Kidney (tissue), 14 donors: ENCODE data around the gene MPND. TPM values are rescaled to one million over a fixed set of nuclear protein-coding genes. Genes with fewer than 3 reads are reported as not detected.
A peak's percentile ranks its signal among the peaks of the same experiment; 100 is the strongest.

Source experiments
- DNase-seq, 5 donors: peaks; one replicate each; pipeline ENCODE4 v3.0.0-alpha.2; 2013 to 2020
- FAIRE-seq: peaks from 2 replicates; lab custom pipeline; 2012; peaks lifted over from hg19 to GRCh38; lab: Jason Lieb, UNC
- H3K27ac ChIP-seq, 2 donors: one replicate each; pipeline ENCODE4 v1.7.0; 2013; ENCODE audit warnings: low read depth in 2 of 2, low read length in 2 of 2, inconsistent platforms in 1 of 2
- H3K27me3 ChIP-seq: one replicate; pipeline ENCODE4 v1.7.1; 2013; ENCODE audit warnings: low read length, inconsistent platforms; ENCODE audit not compliant: control insufficient read depth, insufficient read depth
- H3K36me3 ChIP-seq, 3 donors: one replicate each; pipeline versions ENCODE4 v1.7.0 to v1.7.1; 2013; ENCODE audit warnings: low read length in 3 of 3, control low read depth in 1 of 3, inconsistent platforms in 1 of 3; ENCODE audit not compliant: insufficient read depth in 3 of 3, control insufficient read depth in 2 of 3
- H3K4me1 ChIP-seq, 3 donors: one replicate each; pipeline versions ENCODE4 v1.7.0 to v1.7.1; 2013; ENCODE audit warnings: low read length in 3 of 3, inconsistent platforms in 1 of 3, low read depth in 1 of 3; ENCODE audit not compliant: control insufficient read depth in 2 of 3, insufficient read depth in 2 of 3
- H3K4me3 ChIP-seq, 3 donors: one replicate each; pipeline versions ENCODE4 v1.7.0 to v1.8.1; 2013; ENCODE audit warnings: low read length in 3 of 3, control low read depth in 1 of 3, inconsistent platforms in 1 of 3
- H3K9ac ChIP-seq, 3 donors: one replicate each; pipeline versions ENCODE4 v1.7.0 to v1.7.1; 2013; ENCODE audit warnings: low read length in 3 of 3, control low read depth in 1 of 3, inconsistent platforms in 1 of 3
- H3K9me3 ChIP-seq, 3 donors: one replicate each; pipeline versions ENCODE4 v1.7.0 to v1.7.1; 2013; ENCODE audit warnings: low read length in 3 of 3, control low read depth in 1 of 3, inconsistent platforms in 1 of 3; ENCODE audit not compliant: control insufficient read depth in 2 of 3, insufficient read depth in 1 of 3
- intact Hi-C: fragments of 100-400 bp; cut with DNase I; formaldehyde crosslinking; loops from one replicate; pipeline ENCODE4 v1.11.1; 2022
- polyA plus RNA-seq: library from polyadenylated mRNA; stranded (reverse); fragments of 350-450 nt; fragmentation: Illumina TruSeq; extraction: RNeasy Lipid Tissue Mini Kit (QIAGEN cat#74804); gene quantifications from one replicate; pipeline ENCODE4 v1.2.3, GENCODE V29; 2014; ENCODE audit warnings: low read depth, low replicate concordance; ENCODE audit not compliant: insufficient read depth
- total RNA-seq: library from RNA; stranded (reverse); fragmentation: NEBNext Ultra II Directional; extraction: Animal tissue kit (Norgen Biotek cat#: 25700); gene quantifications from one replicate; pipeline ENCODE4 v1.2.1, GENCODE V29; 2021
- TF ChIP-seq, protein P1 (sequence below): IDR thresholded peaks from 3 replicates; pipeline ENCODE4 v1.5.1; 2012; ENCODE audit warnings: mild to moderate bottlenecking, moderate library complexity, borderline replicate concordance; ENCODE audit not compliant: insufficient read depth; ENCODE audit errors: extremely low read depth
- donor health status: control.
- donor health status: control.
- donor health status: control.
- donor health status: control.
- donor health status: control.
- donor health status: DM: yes; HTN: yes; CAD: no.
- donor health status: Normal renal cell carcinoma (clear cell type).

MPND gene
- total and polyA plus RNA-seq, 2 donors from 2014 or later = 24.1 to 43.5 TPM

- no peak overlapping the region for H3K4me3 ChIP-seq
- no peaks in the 10 kb centered on the region for H3K27me3 ChIP-seq
- TF ChIP-seq, protein P1, sequence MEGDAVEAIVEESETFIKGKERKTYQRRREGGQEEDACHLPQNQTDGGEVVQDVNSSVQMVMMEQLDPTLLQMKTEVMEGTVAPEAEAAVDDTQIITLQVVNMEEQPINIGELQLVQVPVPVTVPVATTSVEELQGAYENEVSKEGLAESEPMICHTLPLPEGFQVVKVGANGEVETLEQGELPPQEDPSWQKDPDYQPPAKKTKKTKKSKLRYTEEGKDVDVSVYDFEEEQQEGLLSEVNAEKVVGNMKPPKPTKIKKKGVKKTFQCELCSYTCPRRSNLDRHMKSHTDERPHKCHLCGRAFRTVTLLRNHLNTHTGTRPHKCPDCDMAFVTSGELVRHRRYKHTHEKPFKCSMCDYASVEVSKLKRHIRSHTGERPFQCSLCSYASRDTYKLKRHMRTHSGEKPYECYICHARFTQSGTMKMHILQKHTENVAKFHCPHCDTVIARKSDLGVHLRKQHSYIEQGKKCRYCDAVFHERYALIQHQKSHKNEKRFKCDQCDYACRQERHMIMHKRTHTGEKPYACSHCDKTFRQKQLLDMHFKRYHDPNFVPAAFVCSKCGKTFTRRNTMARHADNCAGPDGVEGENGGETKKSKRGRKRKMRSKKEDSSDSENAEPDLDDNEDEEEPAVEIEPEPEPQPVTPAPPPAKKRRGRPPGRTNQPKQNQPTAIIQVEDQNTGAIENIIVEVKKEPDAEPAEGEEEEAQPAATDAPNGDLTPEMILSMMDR = no peak
- H3K9ac ChIP-seq = no peak overlapping the region
- no peak overlapping the region for H3K27ac ChIP-seq
- no peaks in the 10 kb centered on the region for H3K4me1 ChIP-seq
- no peaks in the 10 kb centered on the region for H3K9me3 ChIP-seq
- FAIRE-seq (no peak), DNase-seq (peak in 2 of 5 donors; percentile 67 to 79)
- intact Hi-C loops = no loop called here
- peaks cover 0 to 29% (median 12%) of the 10 kb centered on the region in 3 donors for H3K36me3 ChIP-seq
Measured at GRCh38 chr19:4361152-4362046, 18.0 kb downstream of the MPND start.

DNA sequence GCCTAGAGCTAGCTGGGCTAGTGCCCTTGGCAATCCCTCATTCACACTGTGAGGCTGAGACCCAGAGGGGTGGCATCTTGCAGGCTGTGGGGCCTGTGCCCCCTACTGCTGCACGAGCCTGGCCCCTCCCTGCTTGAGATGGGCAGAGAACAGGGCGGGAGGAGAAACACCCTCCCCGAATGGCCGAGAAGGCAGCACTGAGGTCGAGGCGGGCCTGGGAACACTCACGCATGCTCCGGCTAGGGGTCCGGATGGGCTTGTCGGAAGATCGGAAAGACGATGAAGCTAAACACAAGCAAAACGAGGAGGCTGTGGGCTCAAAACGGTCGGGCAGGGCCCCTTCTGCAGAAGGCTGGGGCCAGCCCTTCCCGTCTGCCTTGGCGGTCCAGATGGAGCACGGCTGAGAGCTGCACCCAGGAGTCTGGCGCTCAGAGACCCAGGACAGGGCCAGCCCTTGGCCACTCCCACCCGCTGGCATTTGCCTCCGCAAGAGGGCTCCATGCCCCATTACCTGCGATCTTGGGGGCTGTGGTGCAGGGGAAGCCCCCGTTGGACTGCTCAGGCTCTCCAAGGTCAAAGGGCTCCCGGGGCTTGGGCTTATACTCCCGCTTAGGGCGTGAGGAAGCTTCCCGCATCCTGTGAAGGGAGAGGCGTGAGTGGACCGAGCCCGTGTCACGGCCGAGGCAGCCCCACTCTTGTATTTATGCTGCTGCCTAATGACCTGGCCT, 18.9 kb downstream of the MPND start:
- Histone ChIP-seq H3K27me3 (no peaks in the 10 kb centered on the region), H3K36me3 (peaks cover 0 to 33% (median 12%) of the 10 kb centered on the region in 3 donors), H3K27ac (no peak overlapping the region), H3K9ac (no peak overlapping the region), H3K9me3 (no peaks in the 10 kb centered on the region), H3K4me3 (no peak overlapping the region), H3K4me1 (no peaks in the 10 kb centered on the region)
- DNase-seq = peak in 2 of 5 donors; percentile 63 to 76
- TF ChIP-seq, protein P1 = no peak
- no peak for FAIRE-seq
- intact Hi-C loops = no loop called here

- intact Hi-C loops = no loop called here
- no peak overlapping the region for H3K4me3 ChIP-seq
- TF ChIP-seq, protein P1 = no peak
- peak in 2 of 5 donors; percentile 62 to 75 for DNase-seq
- FAIRE-seq = no peak
- H3K4me1 ChIP-seq = peaks cover 0 to 7% (median 5%) of the 10 kb centered on the region in 3 donors
- H3K27ac ChIP-seq = no peak overlapping the region
- peaks cover 0 to 33% (median 12%) of the 10 kb centered on the region in 3 donors for H3K36me3 ChIP-seq
- H3K9ac ChIP-seq = no peak overlapping the region
- H3K9me3 ChIP-seq = no peaks in the 10 kb centered on the region
- no peaks in the 10 kb centered on the region for H3K27me3 ChIP-seq
Measured at GRCh38 chr19:4362831-4363545, 19.6 kb downstream of the MPND start.
